Measurements from ENCODE around the gene SNTG2. TPM values are rescaled to one million over a fixed set of nuclear protein-coding genes. Genes with fewer than 3 reads are reported as not detected.
A peak's percentile ranks its signal among the peaks of the same experiment; 100 is the strongest.
"Not testable (repeated sequence)": the region's sequence is repeated elsewhere in the genome, so short reads cannot be mapped to it uniquely, and the experiment has no call there.

Gene SNTG2
- polyA plus RNA-seq, 1 donor = 0.46 TPM

DNA sequence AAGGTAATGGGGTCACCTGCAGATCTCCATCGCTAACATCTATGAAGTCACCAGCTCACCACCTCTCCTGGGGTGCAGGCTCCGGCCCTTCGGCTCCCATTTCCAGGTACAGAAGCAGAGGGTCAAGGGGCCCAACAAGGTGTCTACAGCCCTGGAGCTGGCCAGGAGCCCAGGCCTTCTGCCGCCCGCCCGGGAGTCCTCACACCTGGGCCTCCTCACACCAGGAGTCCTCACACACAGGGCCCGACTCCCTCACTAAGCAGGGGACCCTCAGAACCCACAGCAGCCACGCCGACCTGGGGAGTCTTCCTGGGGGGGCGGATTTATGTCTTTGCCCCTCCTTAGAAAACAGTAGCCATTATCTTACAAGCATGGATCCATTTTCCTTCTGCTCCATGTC, 419.3 kb downstream of the SNTG2 start:
- no peak for DNase-seq (ENCODE audit: low read depth)

DNA sequence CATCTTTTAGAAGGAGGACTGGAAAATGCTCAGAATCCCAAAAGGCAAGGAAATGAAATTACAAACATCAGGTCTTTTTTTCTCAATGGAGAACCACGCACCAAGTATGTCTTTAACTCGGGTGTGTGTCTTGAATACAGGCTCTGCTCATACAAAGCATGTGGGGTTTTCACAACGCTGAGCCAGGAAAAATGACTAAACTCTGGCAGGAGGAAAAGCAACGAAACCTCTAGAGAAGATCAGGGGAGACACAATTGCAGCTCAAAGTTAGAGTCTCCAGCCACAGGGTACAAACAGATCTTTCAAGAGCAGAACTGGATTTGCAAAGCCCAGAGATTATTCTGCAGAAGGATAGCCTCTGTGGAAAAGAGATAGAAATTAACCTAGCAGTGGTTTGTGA, 419.8 kb downstream of the SNTG2 start:
- peak; percentile 24 for DNase-seq (ENCODE audit: low read depth)

DNA sequence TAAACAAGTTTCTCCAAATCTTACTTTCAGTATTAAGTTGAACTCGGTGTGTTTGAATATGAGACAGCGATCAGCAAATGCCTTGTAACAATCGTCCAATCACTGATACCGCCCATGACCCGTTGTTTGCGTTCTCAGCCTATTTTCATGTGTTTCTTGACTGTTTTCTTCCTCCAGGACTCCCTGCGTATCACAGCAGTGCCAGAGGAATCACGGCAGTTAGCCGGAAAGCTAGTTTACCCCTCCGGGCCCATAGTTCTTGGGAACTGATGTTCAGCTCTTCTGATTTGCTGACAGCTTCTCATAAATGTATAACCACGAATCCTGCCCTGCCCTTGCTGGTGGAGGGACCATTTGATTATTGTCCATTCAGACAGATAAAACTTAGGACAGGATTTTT, 420.4 kb downstream of the SNTG2 start:
- DNase-seq (ENCODE audit: low read depth) = no peak

DNA sequence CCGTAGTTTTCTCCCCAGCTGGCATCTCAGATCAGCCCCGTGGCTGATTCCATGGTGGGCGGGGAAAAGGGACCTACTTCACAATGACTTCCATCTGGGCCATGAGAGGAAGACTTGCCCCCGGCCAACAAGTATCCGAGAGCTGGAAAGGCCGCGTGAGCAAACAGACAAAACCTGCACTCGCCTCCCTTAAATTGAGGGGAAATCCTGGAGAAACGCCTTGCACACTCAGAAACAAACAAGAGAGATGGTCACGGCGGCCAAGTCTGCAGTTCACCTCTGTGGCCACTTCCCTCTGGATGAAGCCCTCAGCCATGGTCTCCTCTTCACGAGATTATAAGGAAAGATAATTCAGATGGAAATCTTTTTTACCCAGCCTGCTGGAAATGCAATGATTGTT, 423.2 kb downstream of the SNTG2 start:
- DNase-seq (ENCODE audit: low read depth) = no peak

DNA sequence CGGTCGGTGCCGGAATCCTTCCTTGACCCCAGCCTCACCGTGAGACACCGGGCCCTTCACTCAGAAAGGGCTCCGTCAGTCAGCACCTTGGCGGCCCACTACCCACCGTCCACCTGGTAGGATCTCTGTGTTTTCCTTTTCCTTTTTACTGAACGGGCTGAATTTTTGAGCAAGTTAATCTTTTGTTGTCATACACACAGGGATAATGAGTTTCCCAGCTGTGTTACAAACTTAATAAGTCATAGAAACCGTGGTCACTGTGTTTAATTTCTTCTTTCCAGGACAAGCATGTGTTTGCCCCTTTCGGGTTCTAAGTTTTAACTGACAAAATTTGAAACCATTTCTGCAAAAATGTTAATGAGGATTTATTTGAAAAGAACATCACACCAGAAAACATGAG, 423.6 kb downstream of the SNTG2 start:
- DNase-seq (ENCODE audit: low read depth) = no peak

DNA sequence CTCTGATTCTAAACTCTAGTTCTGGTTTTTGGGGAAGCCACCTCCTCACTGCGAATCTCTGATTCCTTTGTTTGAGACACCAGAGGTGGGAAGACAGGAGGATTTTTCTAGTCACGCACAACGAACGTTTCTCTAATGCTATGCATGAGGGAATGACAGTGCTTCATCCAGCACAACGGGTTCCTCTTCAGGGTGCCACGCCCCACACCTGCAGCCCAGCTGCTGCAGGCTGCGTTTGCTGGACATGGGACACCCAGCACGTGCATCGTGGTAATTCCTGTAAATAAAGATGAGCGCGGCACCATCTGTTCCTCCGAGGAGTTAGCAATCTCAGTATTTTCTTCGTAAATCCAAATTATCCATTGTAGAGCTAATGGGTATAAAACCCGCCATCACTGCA, 425.1 kb downstream of the SNTG2 start:
- no peak for DNase-seq (ENCODE audit: low read depth)

DNA sequence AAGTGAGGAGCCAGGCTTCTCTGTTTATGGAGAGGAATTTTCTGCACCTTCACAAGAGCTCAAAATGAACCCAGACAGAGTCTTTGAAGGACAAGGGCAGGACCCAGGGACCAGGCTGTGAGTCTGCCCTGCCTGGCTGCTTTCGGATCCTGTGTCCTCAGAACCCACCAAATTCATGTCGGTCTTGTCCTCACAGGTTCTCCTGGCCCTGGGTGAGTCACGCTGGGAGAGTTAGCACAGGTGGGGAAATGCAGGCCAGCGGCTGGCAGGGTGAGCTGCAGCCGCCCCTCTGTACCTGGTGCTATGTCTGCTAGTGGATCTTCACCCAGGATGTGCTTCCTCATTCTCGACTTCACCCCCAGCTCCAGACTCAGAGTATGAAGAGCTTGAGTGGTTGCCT, 426.8 kb downstream of the SNTG2 start:
- DNase-seq (ENCODE audit: low read depth) = no peak

DNA sequence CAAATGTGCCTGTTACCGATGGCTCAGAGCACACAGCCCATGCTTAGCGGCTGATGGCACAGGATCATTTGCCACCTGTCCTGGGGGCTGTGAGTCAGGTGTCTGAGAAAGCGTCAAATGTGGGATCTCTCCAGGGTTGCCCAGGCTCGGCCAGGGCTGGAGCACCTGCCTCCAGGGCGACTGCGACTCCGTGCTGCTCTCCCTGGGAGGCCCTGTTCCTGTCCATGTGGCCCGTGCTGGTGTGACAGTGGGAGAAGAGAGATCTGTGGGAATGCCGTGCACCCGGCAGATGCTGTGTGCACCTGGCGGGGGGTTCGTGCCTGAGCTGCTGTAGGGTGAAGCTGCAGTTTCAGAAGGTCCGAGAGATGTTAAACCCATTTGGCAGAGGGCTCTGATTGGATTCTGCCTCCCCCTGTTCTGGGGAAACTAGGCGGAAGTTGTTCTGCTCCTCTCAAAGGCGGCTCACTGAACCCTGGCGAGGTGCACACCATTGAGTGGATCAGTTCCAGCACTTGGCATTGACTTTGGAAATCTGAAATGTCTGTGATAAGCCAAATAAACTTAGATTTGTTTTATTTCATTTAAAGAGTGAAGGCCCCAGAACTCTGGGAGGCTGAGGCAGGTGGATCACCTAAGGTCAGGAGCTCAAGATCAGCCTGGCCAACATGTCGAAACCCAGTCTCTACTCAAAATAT, 428.0 kb downstream of the SNTG2 start:
- DNase-seq (ENCODE audit: low read depth) = no peak

DNA sequence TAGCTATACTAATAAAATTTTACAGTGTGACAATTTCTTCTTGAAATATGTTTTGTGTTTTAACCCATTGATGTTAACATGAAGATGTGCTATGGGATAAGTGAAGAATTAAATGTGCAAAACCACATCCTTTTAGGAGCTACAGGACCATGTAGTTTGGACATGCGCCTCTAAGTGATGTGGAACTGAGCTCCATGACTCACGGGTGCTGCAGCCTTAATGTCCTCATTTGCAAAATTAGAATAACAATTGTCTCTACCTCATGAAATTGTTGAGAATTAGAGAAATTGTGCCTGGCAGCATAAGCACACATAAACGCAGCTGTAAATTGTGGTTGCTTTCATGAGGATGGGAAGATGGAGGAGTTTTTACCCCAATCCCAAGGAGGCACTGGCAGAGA, 431.0 kb downstream of the SNTG2 start:
- no peak for DNase-seq (ENCODE audit: low read depth)

DNA sequence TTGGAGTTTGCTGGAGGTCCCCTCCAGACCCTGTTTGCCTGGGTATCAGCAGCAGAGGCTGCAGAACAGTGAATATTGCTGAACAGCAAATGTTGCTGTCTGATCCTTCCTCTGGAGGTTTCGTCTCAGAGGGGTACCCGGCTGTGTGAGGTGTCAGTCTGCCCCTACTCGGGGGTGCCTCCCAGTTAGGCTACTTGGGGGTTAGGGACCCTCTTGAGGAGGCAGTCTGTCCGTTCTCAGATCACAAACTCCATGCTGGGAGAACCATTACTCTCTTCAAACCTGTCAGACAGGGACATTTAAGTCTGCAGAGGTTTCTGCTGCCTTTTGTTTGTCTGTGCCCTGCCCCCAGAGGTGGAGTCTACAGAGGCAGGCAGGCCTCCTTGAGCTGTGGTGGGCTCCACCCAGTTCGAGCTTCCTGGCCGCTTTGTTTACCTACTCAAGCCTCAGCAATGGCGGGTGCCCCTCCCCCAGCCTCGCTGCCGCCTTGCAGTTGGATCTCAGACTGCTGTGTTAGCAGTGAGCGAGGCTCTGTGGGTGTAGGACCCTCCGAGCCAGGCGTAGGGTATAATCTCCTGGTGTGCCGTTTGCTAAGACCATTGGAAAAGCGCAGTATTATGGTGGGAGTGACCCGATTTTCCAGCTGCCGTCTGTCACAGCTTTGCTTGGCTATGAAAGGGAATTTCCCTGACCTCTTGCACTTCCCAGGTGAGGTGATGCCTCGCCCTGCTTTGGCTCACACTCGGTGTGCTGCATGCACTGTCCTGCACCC, 437.5 kb downstream of the SNTG2 start:
- DNase-seq (ENCODE audit: low read depth) = not testable (repeated sequence)

DNA sequence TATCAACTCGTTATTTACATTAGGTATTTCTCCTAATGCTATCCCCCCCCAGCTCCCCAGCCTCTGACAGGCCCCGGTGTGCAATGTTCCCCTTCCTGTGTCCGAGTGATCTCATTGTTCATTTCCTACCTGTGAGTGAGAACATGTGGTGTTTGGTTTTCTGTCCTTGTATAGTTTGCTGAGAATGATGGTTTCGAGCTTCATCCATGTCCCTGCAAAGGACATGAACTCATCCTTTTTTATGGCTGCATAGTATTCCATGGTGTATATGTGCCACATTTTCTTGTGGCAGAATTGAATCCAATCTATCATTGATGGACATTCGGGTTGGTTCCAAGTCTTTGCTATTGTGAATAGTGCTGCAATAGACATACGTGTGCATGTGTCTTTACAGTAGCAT, 439.5 kb downstream of the SNTG2 start:
- DNase-seq (ENCODE audit: low read depth) = not testable (repeated sequence)

DNA sequence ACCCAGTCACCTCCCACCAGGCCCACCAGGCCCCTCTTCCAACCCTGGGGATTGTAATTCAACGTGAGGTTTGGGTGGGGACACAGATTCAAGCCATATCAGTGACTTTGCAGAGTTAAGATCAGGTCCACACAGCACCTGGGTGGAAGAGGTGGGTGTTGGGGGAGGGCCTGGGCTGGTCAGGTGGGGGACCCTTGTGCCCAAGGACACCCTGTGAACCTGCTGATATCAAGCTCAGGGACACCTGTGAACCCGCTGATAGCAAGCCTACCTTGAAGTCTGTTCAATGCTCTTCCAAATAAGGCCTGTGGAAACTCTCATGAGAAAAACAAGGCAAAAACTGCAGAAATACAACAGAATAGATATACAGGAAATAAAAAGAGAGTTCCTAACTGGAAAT, 442.7 kb downstream of the SNTG2 start:
- no peak for DNase-seq (ENCODE audit: low read depth)

DNA sequence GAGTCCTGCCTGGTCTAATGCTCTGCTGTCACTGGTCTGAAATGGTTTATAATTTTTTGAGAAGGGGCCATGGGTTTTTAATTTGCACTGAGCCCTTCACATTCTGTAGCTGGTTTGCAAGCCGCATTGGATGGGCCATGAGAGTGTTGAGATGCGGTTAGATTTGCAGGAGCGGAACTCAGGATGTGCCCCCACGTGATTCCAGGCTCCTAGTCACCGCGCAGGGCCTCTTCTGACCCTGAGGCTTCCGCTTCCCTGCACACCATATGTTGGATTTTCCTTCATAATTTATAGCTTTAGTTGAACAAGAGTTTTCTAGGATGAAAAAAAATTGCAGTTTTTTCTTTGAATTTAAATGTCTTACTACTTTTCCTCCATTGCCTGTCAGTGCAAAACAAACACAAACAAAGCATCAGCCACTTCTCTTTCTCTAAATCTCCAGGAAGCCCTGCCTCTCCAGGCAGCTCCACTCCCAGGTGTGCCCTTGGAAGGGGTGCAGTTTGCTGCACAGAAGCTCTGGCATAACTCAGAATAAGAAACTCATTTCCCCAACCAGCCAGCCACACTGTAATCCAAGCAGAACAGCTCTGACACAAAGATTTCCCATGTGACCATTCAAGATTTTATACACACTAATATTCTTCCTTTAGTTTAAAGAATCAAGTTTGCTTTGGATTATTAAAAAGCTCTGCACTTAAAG, 444.2 kb downstream of the SNTG2 start:
- no peak for DNase-seq (ENCODE audit: low read depth)

DNA sequence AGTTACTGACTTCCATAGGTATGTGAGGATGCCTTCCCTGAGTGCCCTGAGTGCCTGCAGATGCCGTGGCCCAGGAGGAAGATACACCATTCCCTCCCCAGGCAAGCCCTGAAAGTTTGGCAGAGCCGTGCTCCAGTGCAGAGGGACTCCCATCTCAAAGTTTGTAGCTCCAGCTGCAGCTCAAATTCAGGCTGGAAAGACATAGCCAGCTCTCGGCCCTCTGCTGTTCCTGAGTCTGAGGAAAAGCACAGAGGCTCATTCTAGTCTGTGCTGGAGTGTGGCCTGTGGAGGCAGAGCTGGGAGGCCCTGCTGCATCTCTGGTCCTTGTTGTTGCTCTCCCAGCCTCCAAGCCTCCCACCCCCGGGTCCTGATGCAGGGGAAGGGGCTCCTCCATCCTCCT, 446.7 kb downstream of the SNTG2 start:
- DNase-seq (ENCODE audit: low read depth) = no peak

DNA sequence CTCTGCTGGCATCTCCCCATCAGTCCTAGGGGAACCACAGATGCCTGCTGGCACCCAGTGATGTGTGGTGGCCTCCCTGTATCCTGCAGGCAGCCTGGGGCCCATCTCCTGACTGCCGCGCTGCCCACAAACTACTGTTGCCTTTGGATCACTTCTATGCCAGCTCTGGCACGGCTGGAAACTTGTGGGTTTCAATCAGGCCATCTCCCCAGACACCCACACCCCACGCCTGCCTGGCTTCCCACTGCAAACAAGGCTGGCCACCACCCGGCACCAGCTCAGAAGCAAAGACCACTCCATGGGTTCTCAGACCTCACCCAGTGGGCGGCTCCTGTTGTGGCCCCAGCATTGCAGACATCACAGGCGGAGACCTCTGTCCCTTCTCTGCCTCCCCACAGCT, 447.5 kb downstream of the SNTG2 start:
- no peak for DNase-seq (ENCODE audit: low read depth)

DNA sequence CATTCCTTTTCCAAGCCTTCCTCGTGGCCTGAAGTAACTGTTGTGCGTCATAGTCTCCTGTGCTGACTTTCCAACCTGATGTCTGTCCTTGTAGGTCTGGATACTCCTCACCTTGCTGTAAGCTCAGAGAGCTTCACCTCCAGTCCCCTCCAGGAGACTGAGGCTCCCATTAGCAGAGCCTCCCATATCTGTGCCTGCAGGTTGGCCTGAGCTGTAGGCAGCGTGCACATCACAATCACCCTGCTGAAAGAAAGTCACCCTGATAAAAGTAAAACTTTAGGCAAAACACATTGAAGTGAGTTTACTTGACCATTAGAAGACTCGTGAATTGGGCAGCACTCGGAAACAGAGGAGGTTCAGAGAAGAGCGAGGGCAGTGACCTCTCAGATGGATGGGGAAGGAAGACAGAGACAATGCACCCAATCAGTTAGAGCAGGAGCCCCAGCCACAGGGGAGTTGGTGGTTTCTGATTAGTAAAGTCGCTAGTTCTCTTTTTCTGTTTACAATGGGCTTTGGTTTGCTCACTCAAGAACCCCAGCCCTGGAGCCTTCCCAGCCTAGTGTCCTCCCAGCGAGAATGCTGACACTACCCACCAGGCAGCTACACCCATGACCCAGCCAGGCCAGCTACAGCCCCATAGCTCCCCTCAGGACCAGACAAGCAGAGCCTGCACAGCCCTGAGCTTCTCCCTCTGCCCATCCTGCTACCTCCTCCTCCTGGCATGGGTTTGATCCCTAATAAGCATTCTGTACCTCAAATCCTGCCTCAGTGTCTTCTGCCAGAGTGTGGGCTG, 450.5 kb downstream of the SNTG2 start:
- DNase-seq (ENCODE audit: low read depth) = no peak

DNA sequence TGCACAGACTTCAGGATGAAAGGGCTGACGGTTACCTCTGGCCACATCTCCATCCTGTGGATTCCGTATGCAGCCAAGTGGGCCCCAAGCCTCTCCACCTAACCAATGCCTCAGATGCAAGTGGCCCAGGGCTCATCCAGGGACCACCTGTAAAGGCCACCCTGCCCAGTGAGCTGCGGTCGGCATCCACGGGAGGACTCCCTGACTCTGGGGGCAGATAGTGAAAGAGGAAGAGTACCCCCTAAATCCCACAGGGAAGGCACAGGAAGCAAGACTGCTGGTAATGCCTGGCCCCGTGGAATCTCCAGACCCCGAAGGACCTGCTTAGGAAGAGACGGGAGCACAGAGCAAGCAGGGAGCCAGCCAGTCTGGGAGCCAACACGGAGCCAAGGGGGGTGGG, 451.4 kb downstream of the SNTG2 start:
- DNase-seq (ENCODE audit: low read depth) = no peak

DNA sequence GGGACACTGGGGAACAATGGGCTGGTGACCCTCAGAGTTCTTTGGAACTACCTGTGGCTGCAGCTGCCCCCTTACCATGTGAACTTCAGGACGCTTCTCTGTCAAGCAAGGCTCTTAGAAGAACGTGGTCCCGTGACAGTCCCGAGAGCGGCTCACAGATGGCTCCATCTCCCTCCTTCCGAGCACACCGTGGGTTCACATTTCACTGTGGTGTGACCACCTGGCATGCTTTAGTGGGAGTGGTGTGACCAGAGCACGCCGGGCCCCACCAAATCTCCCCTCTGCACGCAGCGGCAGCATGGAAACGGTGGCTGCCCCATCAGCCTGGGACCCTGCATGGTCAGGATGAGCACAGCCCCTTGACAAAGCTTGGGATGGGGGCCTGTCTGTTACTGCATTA, 452.9 kb downstream of the SNTG2 start:
- DNase-seq (ENCODE audit: low read depth) = no peak

DNA sequence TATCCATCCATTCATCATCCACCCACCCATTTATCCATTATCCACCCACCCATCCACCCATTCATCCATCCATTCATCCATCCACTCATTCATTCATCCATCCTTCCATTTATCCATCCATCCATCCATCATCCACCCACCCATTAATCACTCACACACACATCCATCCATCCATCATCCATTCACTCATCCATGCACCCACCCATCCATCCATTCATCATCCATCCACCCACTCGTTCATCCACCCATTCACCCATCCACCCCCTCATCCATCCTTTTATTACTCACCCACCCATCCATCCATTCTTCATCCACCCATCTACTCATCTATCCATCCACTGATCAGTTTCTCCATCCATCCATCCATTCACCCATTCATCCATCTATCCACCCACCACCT, 454.5 kb downstream of the SNTG2 start:
- no peak for DNase-seq (ENCODE audit: low read depth)

DNA sequence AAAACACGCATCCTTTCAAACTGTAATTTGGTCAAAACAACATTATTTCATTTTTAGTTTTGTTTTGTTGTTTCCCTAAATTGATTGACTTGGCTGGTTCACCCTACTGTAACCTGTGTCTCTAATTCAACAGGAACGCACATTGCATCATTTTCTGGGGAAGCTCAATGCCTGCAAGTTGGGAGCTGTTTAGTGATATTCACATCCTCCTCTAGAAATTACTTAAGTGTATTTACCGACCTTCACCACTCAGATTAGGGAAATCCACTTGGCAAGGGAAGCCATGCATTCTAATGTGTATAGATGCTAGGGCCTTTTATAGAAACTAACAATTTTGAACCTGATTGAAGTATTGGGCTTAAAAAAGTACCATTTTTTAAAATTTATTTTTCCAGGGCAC, 455.3 kb downstream of the SNTG2 start:
- DNase-seq (ENCODE audit: low read depth) = no peak

DNA sequence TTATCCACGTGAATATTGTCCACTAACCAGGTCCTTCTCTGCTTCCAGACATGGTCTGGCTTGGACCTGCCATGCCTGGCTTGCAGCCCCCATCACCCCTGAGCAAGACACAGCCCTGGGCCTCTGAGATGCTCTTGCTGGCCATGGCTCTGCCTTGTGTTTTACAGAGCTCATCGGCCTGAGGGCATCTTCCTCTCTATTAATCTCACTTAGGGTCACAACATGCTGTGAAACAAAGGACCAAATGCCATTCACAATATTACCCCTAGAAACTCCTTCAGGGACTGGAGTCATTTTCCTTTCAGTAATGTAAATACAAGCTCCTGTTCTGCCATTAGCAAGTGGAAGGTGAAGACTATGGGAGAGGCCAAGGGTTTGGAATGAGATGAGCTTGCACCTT, 455.8 kb downstream of the SNTG2 start:
- DNase-seq (ENCODE audit: low read depth) = no peak

Measured in forelimb muscle (tissue), 1 donor.